GM23338 (cell line): Measurements from ENCODE around the gene CORO1C. TPM values are rescaled to one million over a fixed set of nuclear protein-coding genes. Genes with fewer than 3 reads are reported as not detected.

Experiments
- ATAC-seq: fragments of 200-7000 bp; cut with Tn5 transposase; 3 replicates; pipeline ENCODE4 v1.9.1; 2020
- DNase-seq: peaks from one replicate; pipeline ENCODE4 v3.0.0-alpha.2; 2015; ENCODE audit warnings: low spot score
- H2AFZ ChIP-seq: fragments of 200-600 bp; sonication (generic); 2 replicates; pipeline ENCODE4 v1.8.0; 2016; ENCODE audit warnings: antibody characterized with exemption, mild to moderate bottlenecking, moderate library complexity
- H3F3A ChIP-seq: fragments of 200-600 bp; sonication (generic); replicated peaks from 2 replicates; pipeline ENCODE4 v1.8.0; 2017; ENCODE audit warnings: antibody characterized with exemption, mixed run types, low read depth
- H3K27ac ChIP-seq: fragments of 200-600 bp; sonication (generic); 2 replicates; pipeline ENCODE4 v1.6.1; 2016; ENCODE audit warnings: low read depth
- H3K27me3 ChIP-seq: fragments of 200-600 bp; sonication (generic); 2 replicates; pipeline ENCODE4 v1.8.0; 2016; ENCODE audit warnings: mild to moderate bottlenecking, mixed run types, moderate library complexity; ENCODE audit not compliant: insufficient read depth
- H3K36me3 ChIP-seq: fragments of 200-600 bp; sonication (generic); 2 replicates; pipeline ENCODE4 v1.8.0; 2016; ENCODE audit warnings: mild to moderate bottlenecking; ENCODE audit not compliant: insufficient read depth
- H3K4me1 ChIP-seq: fragments of 200-600 bp; sonication (generic); 2 replicates; pipeline ENCODE4 v1.8.0; 2016; ENCODE audit warnings: mild to moderate bottlenecking, moderate library complexity; ENCODE audit not compliant: insufficient read depth
- H3K4me2 ChIP-seq: fragments of 200-600 bp; sonication (generic); 2 replicates; pipeline ENCODE4 v1.7.1; 2017; ENCODE audit warnings: mixed run types
- H3K4me3 ChIP-seq: fragments of 200-600 bp; sonication (generic); 2 replicates; pipeline ENCODE4 v1.6.1; 2016; ENCODE audit warnings: mixed run types
- H3K79me2 ChIP-seq: fragments of 200-600 bp; sonication (generic); replicated peaks from 2 replicates; pipeline ENCODE4 v1.8.0; 2017; ENCODE audit warnings: mild to moderate bottlenecking; ENCODE audit not compliant: insufficient read depth
- H3K9me2 ChIP-seq: fragments of 200-600 bp; sonication (generic); 2 replicates; pipeline ENCODE4 v1.8.0; 2017; ENCODE audit not compliant: insufficient read depth
- H4K20me1 ChIP-seq: fragments of 200-600 bp; sonication (generic); replicated peaks from 2 replicates; pipeline ENCODE4 v1.8.0; 2017; ENCODE audit warnings: mild to moderate bottlenecking; ENCODE audit not compliant: insufficient read depth
- H3K27ac Mint-ChIP-seq: 2 replicates; pipeline ENCODE4 v1.8.0; 2020; ENCODE audit warnings: inconsistent platforms, mild to moderate bottlenecking, moderate library complexity, mixed read lengths
- H3K27me3 Mint-ChIP-seq: 3 replicates; pipeline ENCODE4 v1.8.0; 2022; ENCODE audit warnings: low read depth, mild to moderate bottlenecking, moderate library complexity, mixed read lengths, inconsistent platforms; ENCODE audit not compliant: insufficient read depth, poor library complexity
- H3K36me3 Mint-ChIP-seq: 3 replicates; pipeline ENCODE4 v1.8.0; 2021; ENCODE audit warnings: low read depth, mild to moderate bottlenecking, inconsistent platforms, moderate library complexity, mixed read lengths
- H3K4me1 Mint-ChIP-seq: 3 replicates; pipeline ENCODE4 v1.8.0; 2020; ENCODE audit warnings: mild to moderate bottlenecking, inconsistent platforms, mixed read lengths
- H3K4me3 Mint-ChIP-seq: 3 replicates; pipeline ENCODE4 v1.8.0; 2021; ENCODE audit warnings: moderate library complexity, mild to moderate bottlenecking, inconsistent platforms, mixed read lengths
- H3K9me3 Mint-ChIP-seq: 3 replicates; pipeline ENCODE4 v1.8.0; 2020; ENCODE audit warnings: moderate library complexity, mild to moderate bottlenecking, inconsistent platforms, mixed read lengths
- CREB1 ChIP-seq: fragments of 250-450 bp; sonication (Bioruptor Pico); IDR thresholded peaks from 2 replicates; pipeline ENCODE4 v1.5.0; 2020; ENCODE audit warnings: low read depth, mild to moderate bottlenecking, moderate library complexity
- CTCF ChIP-seq, 2 experiments: fragments of 200-600 bp in 1 of 2; sonication (generic) in 1 of 2; conservative IDR thresholded peaks; 2 replicates each; pipeline versions ENCODE4 v1.5.1 to v1.6.1; 2016 to 2017; ENCODE audit warnings: antibody characterized with exemption in 2 of 2, low read depth in 2 of 2, mild to moderate bottlenecking in 2 of 2, moderate library complexity in 1 of 2
- ETS1 ChIP-seq: IDR thresholded peaks from 2 replicates; pipeline ENCODE4 v1.6.1; 2016; ENCODE audit warnings: antibody characterized with exemption
- EZH2 ChIP-seq: fragments of 200-600 bp; sonication (generic); IDR thresholded peaks from one replicate; pipeline ENCODE4 v1.8.0; 2017; ENCODE audit warnings: antibody characterized with exemption, mild to moderate bottlenecking, low read depth; ENCODE audit not compliant: unreplicated experiment
- EZH2phosphoT487 ChIP-seq: fragments of 200-600 bp; sonication (generic); IDR thresholded peaks from one replicate; pipeline ENCODE4 v1.8.1; 2018; ENCODE audit warnings: antibody characterized with exemption; ENCODE audit not compliant: unreplicated experiment
- JUNB ChIP-seq: IDR thresholded peaks from one replicate; pipeline ENCODE4 v1.6.1; 2016; ENCODE audit warnings: antibody characterized with exemption; ENCODE audit not compliant: unreplicated experiment
- NANOG ChIP-seq: IDR thresholded peaks from 2 replicates; pipeline ENCODE4 v1.6.1; 2016; ENCODE audit warnings: antibody characterized with exemption, borderline replicate concordance
- POLR2AphosphoS5 ChIP-seq: IDR thresholded peaks from 2 replicates; pipeline ENCODE4 v1.6.1; 2016; ENCODE audit warnings: antibody characterized with exemption, low read depth
- REST ChIP-seq: IDR thresholded peaks from one replicate; pipeline ENCODE4 v1.6.1; 2018; ENCODE audit warnings: antibody characterized with exemption; ENCODE audit not compliant: unreplicated experiment
- STAT1 ChIP-seq: IDR thresholded peaks from one replicate; pipeline ENCODE4 v1.6.1; 2016; ENCODE audit warnings: antibody characterized with exemption; ENCODE audit not compliant: unreplicated experiment
- ZNF114 ChIP-seq: fragments of 250-450 bp; sonication (Bioruptor Pico); IDR thresholded peaks from 2 replicates; pipeline ENCODE4 v1.5.0; 2020; ENCODE audit warnings: mild to moderate bottlenecking, moderate library complexity
- ZNF331 ChIP-seq: fragments of 250-450 bp; sonication (Bioruptor Pico); IDR thresholded peaks from 2 replicates; pipeline ENCODE4 v1.5.0; 2020; ENCODE audit warnings: low read depth, mild to moderate bottlenecking, moderate library complexity
- ZNF462 ChIP-seq: fragments of 250-450 bp; sonication (Bioruptor Pico); IDR thresholded peaks from 2 replicates; pipeline ENCODE4 v1.5.0; 2020; ENCODE audit warnings: mild to moderate bottlenecking, moderate library complexity
- polyA plus RNA-seq: library from polyadenylated mRNA; unstranded; fragments of >200 nt; fragmentation: Nextera tagmentation; extraction: Ambion mirVana; gene quantifications from 2 replicates; pipeline ENCODE4 v1.2.1, GENCODE V29; 2016
- total RNA-seq: library from RNA; depleted of rRNA; stranded (reverse); fragments of >200 nt; shearing (Covaris generic); gene quantifications from 2 replicates; pipeline ENCODE4 v1.2.3, GENCODE V29; 2014

The CORO1C gene
- total and polyA plus RNA-seq, 2 experiments from 2014 or later = 59.2 to 89.5 TPM

GRCh38 chr12:108772891-108773797 lies 41.8 kb upstream of the CORO1C start:
- H3K27ac Mint-ChIP-seq = peak overlapping the region; percentile 36; the same call in 1 of the 2 replicates
- no peaks in the 10 kb centered on the region for H3K9me3 Mint-ChIP-seq
- H3K79me2 ChIP-seq = no peaks in the 10 kb centered on the region
- no peak for ATAC-seq
- no peaks in the 10 kb centered on the region for H3K4me1 ChIP-seq
- no peaks in the 10 kb centered on the region for H3K36me3 Mint-ChIP-seq
- no peaks in the 10 kb centered on the region for H3K36me3 ChIP-seq
- H3F3A ChIP-seq = peaks cover 8% of the 10 kb centered on the region; the same call in 1 of the 2 replicates
- DNase-seq = no peak
- H3K27me3 ChIP-seq = no peaks in the 10 kb centered on the region
- no peak overlapping the region for H2AFZ ChIP-seq
- no peak overlapping the region for H3K4me2 ChIP-seq
- no peaks in the 10 kb centered on the region for H4K20me1 ChIP-seq
- no peak overlapping the region for H3K4me3 Mint-ChIP-seq
- TF ChIP-seq JUNB (no peak), STAT1 (no peak), ZNF114 (no peak), POLR2AphosphoS5 (no peak), NANOG (no peak), CREB1 (CRISPR knock-in tag) (no peak), REST (no peak), CTCF (conservative IDR thresholded peaks at IDR 0.05; ENCODE audit: low read depth in 2 of 2) (no peak), ZNF331 (no peak), EZH2phosphoT487 (no peak), ZNF462 (CRISPR knock-in tag) (no peak), EZH2 (no peak), ETS1 (no peak)
- peaks cover 14% of the 10 kb centered on the region; the same call in 2 of the 3 replicates for H3K4me1 Mint-ChIP-seq
- no peak overlapping the region; the same call in 1 of the 2 replicates for H3K27ac ChIP-seq
- H3K9me2 ChIP-seq = no peaks in the 10 kb centered on the region
- H3K4me3 ChIP-seq = no peak overlapping the region
- peaks cover 14% of the 10 kb centered on the region for H3K27me3 Mint-ChIP-seq
